Adipose tissue (tissue), 3 donors: ENCODE data around the gene ANKRD33. TPM values are rescaled to one million over a fixed set of nuclear protein-coding genes. Genes with fewer than 3 reads are reported as not detected.

ENCODE experiments used
- H3K27ac ChIP-seq: one replicate; pipeline ENCODE4 v1.5.1; 2013; ENCODE audit warnings: low read depth, low read length
- WGBS, 3 donors: extraction: QIAGEN DNeasy Blood & Tissue Kit; methylation state at CpG; one replicate each; pipeline ENCODE4 v1.1.7; 2013; 5-methylcytosine and 5-hydroxymethylcytosine counted together
- polyA plus RNA-seq, 3 donors: library from polyadenylated mRNA; stranded (reverse); fragments of 200-250 nt; gene quantifications; one replicate each; pipeline ENCODE4 v1.2.3, GENCODE V29; 2013
- donor health status: healthy with polysubstance abuse.
- donor health status: Bipolar disorder and iron deficiency.
- donor health status: healthy.

The ANKRD33 gene
- polyA plus RNA-seq, 3 donors: 0.03 TPM; not detected in 2

DNA sequence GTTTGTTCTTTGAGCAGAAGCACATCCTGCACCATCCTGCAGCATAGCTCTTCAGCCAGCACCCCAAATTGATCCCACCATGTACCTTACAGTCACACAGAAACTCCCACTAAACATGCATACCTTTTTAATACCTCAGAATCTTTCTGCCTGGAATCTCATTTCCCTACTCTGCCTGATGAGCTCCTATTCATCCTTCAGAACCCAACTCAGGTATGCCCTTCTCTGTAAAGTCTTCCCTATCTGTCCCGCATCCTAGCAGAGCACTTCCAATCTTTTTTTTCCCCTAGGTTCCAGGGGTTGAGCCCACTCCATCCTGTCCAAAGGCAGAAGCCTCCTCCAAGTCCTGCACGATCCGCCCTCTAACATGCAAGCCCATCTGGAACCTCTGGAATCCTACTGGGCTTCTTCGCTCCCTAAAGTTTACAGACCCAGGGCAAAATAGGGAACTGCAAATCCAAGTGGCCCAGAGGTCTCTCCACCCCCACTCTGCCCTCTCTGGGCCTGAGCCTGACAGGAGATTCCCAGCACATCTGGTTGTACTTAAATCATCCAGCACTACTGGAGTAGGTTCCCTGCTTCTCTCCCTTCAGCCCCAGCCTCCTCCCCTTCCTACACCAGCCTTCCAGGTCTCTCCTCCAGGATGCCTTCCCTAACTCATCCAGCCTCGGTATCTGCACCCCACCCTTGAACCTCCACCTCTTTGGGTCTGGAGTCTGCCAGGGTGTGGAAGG lies 35.3 kb upstream of the ANKRD33 start:
- 71 to 81% (median 80%) methylated on average over 5 of the region's 5 CpGs for WGBS, 3 donors
- no peak overlapping the region for H3K27ac ChIP-seq

DNA sequence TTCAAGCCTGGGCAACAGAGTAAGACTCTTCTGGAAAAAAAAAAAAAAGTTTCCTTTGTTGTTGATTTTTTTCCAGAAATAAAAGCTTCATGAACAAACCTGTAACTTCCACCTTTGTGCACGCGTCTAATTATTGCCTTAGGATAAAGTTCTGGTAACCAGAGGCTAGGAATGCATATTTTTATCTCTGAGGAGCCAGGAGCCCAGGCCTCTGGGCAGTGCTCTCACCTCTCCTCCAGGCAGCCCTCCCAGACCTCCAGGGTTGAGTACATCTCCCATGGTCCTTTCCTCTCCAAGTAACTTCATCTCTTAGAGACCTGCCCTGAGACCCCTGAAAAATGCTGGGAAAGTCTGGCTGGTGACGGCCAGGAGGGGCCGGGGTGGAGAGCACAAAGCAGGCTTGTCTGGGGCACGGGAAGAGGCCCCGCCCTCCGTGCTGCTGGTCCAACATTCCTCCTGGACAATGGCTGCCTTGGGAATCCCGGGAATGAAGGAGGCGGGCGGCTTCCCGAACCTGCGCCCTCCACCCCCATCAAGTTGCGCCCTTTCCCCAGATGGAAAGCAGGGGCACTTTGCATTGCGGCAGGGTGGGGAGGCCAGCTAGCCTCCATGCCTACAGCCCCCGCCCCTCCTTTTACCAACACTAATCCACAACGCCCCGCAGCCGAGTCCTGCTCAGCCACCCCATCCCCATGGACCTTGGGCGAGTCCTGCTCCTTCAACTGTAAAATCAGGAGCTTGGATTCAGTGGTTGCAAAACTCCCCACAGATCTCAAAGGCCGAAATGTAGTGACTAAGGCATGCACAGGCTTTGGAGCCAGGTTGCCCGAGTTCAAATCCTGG lies 32.1 kb upstream of the ANKRD33 start:
- WGBS, 3 donors: 16 to 52% (median 43%) methylated on average over 21 of the region's 21 CpGs
- H3K27ac ChIP-seq: no peak overlapping the region

DNA sequence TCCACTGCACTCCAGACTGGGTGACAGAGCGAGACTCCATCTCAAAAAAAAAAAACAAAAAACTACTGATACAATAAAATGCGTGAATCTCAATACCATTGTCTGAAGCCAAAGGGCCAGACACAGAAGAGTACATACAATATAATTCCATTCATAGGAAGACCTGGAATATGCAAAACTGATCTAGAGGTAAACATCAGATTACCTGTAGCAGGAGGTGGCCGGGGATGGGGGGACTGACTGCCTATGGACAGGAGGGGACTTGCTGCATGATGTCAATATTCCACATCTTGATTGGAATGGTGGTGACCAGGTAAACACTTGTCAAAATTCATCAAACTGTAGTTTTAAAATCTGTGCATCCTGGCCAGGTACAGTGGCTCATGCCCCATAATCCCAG lies 26.9 kb upstream of the ANKRD33 start:
- 89 to 95% (median 94%) methylated on average over 3 of the region's 3 CpGs for WGBS, 3 donors

DNA sequence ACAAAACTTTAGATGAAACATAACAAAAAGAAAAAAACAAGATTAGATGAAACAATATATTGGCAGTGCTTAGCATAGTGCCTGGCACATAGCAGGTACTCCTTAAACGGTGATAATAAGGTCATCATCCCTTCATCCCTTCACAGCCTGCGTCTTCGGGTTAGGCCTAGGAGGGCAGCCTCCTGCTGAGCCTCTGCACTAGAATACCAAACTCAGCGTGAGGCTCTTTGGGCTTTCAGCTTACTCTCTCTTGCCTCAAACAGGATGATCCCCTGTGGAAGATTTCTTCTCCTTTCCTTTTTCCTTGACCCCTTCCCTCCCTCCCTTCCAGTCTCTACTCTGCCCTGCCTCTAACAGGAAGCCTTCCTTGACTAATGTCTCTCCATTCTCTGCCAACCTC lies 25.0 kb upstream of the ANKRD33 start:
- WGBS, 3 donors: 86 to 92% (median 88%) methylated on average over 4 of the region's 4 CpGs
- H3K27ac ChIP-seq: no peak overlapping the region

More for the DNA sequence above, 26.9 kb upstream of the ANKRD33 start:
- H3K27ac ChIP-seq: no peak overlapping the region

GRCh38 chr12:51863363-51863932 lies 24.5 kb upstream of the ANKRD33 start:
- no peak overlapping the region for H3K27ac ChIP-seq
- WGBS, 3 donors: 30 to 35% (median 34%) methylated on average over 17 of the region's 17 CpGs

DNA sequence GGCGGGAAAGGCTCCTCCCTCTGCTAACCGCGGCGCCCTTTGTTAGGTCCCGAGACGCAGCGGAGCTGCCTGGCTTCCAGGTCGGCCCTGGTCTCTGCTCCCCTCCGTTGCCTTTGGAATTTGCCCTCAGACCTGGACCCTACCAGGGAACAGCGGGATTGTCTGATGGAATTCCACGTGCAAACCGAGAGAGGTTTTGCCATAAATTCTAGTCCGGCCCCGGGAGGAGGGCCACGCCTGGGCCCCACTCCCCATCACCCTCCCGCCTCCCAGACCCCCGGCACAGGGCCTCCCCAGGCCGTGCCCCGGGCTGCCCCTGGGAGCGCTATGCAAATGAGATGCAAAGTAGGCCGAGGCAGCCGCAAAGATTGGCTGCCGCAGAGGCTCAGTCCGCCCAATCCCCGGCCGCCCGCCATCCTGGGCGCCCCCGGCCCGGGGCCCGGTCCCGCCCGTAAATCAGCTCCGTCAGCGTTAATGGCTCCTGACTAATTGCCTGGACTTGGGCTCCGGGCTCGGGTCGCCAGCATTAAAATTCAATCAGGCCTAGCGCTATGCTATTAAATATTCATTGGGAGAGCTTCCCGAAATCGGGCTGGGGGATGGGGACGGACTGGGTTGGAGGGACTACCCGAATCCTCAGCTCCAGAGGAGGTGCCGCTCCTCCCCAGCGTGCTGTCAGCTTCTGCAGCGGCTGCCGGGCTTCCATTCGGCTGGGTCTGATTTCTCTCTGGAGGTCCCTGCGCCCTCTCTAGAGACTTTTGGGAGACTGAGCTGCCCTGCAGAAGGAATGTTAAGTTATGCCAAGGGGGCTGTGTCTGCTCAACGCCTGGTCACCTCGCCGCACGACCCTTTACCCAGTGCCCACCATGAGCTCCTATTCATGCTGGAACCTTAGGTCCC lies 23.7 kb upstream of the ANKRD33 start:
- WGBS, 3 donors: 13 to 14% (median 14%) methylated on average over 53 of the region's 53 CpGs
- no peak overlapping the region for H3K27ac ChIP-seq

GRCh38 chr12:51864833-51865670 lies 22.9 kb upstream of the ANKRD33 start:
- no peak overlapping the region for H3K27ac ChIP-seq
- 74 to 79% (median 75%) methylated on average over 11 to 12 of the region's 12 CpGs for WGBS, 3 donors

GRCh38 chr12:51865757-51866270 lies 22.1 kb upstream of the ANKRD33 start:
- 79 to 90% (median 85%) methylated on average over 7 of the region's 7 CpGs for WGBS, 3 donors
- H3K27ac ChIP-seq: no peak overlapping the region

- WGBS, 3 donors: 92 to 97% (median 94%) methylated on average over 4 of the region's 4 CpGs
- H3K27ac ChIP-seq: no peak overlapping the region
Observed at GRCh38 chr12:51866324-51866723, 21.6 kb upstream of the ANKRD33 start.

DNA sequence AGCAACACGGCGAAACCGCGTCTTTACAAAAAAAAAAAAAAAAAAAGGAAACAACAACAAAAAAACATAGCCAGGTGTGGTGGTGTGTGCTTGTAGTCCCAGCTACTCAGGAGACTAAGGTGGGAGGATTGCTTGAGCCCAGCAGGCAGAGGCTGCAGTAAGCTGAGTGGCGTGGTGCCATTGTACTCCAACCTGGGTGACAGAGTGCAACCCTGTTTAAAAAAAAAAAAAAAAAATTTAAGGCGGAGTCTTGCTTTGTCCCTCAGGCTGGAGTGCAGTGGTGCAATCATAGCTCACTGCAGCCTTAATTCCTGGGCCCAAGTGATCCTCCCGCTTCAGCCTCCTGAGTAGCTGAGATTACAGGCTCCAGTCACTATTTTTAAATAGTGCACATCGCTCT lies 21.1 kb upstream of the ANKRD33 start:
- 93 to 96% (median 95%) methylated on average over 8 of the region's 8 CpGs for WGBS, 3 donors
- no peak overlapping the region for H3K27ac ChIP-seq

GRCh38 chr12:51867371-51867770 lies 20.5 kb upstream of the ANKRD33 start:
- no peak overlapping the region for H3K27ac ChIP-seq

- no peak overlapping the region for H3K27ac ChIP-seq
- WGBS, 3 donors: 91 to 94% (median 93%) methylated on average over 12 of the region's 12 CpGs
Observed at GRCh38 chr12:51867796-51868428, 20.0 kb upstream of the ANKRD33 start.

- H3K27ac ChIP-seq: no peak overlapping the region
- 5 to 6% (median 5%) methylated on average over 59 to 67 of the region's 67 CpGs for WGBS, 3 donors
Observed at GRCh38 chr12:51868821-51869495, 18.9 kb upstream of the ANKRD33 start.

DNA sequence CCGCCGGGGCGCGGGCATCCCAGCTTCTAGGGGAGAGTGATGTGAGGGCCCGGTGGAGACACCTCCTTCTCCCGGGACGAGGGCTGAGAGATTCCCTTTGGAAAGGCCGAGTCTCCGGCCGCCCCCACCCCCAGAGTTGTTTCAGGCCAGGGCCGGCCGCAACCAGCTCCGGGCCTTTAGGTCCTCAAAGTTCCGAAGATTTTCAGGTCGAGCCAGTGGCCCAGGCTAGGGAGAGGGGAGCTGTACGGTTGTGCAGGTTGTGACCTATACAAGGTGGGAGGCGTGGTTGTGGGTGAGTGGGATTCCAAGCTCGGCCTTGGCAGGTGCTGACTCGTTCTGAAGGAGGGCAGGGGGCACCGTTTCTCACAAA lies 18.4 kb upstream of the ANKRD33 start:
- no peak overlapping the region for H3K27ac ChIP-seq
- 24 to 46% (median 26%) methylated on average over 16 to 20 of the region's 20 CpGs for WGBS, 3 donors

GRCh38 chr12:51869931-51870330 lies 18.0 kb upstream of the ANKRD33 start:
- H3K27ac ChIP-seq: no peak overlapping the region
- 47 to 70% (median 57%) methylated on average over 3 of the region's 3 CpGs for WGBS, 3 donors

DNA sequence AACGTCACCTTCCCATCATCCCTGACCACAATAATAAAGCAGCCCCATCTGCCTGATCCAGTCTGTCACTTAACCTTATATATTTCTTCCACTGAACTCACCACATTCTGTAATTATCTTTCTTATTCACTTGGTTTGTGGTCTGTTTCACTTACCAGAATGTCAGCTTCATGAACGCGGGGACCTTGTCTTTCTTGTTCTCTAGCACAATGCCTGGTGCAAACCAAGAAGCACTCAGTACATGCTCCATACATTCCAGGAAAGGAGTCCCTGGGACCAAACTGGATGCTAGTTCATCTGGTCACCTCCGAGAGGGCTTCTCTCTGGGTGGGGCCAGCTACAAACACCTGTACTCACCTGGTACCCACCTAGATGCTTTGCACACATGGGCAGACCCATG lies 17.4 kb upstream of the ANKRD33 start:
- WGBS, 3 donors: 50 to 62% (median 61%) methylated on average over 4 of the region's 4 CpGs
- no peak overlapping the region for H3K27ac ChIP-seq

- WGBS, 3 donors: 60 to 83% (median 60%) methylated on average over 6 of the region's 6 CpGs
Observed at GRCh38 chr12:51871126-51871525, 16.8 kb upstream of the ANKRD33 start.

More at GRCh38 chr12:51871126-51871525, 16.8 kb upstream of the ANKRD33 start:
- H3K27ac ChIP-seq: no peak overlapping the region
